CD14-positive monocyte (primary cell): Measurements from ENCODE around the gene EPHA2. TPM values are rescaled to one million over a fixed set of nuclear protein-coding genes. Genes with fewer than 3 reads are reported as not detected.
A peak's percentile ranks its signal among the peaks of the same experiment; 100 is the strongest.

Experiments used
- DNase-seq, 3 donors: peaks; one replicate each; pipeline ENCODE4 v3.0.0-alpha.2; 2011 to 2022
- H2AFZ ChIP-seq: 2 replicates; pipeline ENCODE4 v1.6.0; 2012; ENCODE audit warnings: mild to moderate bottlenecking, low read depth, low read length, inconsistent platforms; ENCODE audit not compliant: insufficient read depth, poor library complexity, severe bottlenecking
- H3K27ac ChIP-seq, 2 donors: 1 replicate in 1 of 2; 2 replicates in 1 of 2; pipeline ENCODE4 v1.5.1; 2012 to 2013; ENCODE audit warnings: low read length in 2 of 2, control low read depth in 1 of 2, inconsistent platforms in 1 of 2, low read depth in 1 of 2, mild to moderate bottlenecking in 1 of 2
- H3K27me3 ChIP-seq, 2 donors: one replicate each; pipeline versions ENCODE4 v1.6.0 to v1.6.1; 2011 to 2013; ENCODE audit warnings: low read length in 2 of 2; ENCODE audit not compliant: control insufficient read depth in 2 of 2, insufficient read depth in 2 of 2
- H3K36me3 ChIP-seq, 2 donors: replicated peaks in 1 of 2; 1 replicate in 1 of 2; 2 replicates in 1 of 2; pipeline versions ENCODE4 v1.5.1 to v1.6.1; 2012 to 2013; ENCODE audit warnings: low read length in 2 of 2, control low read depth in 1 of 2, inconsistent platforms in 1 of 2, mild to moderate bottlenecking in 1 of 2; ENCODE audit not compliant: insufficient read depth in 2 of 2, control insufficient read depth in 1 of 2
- H3K4me1 ChIP-seq, 2 donors: 1 replicate in 1 of 2; 2 replicates in 1 of 2; pipeline versions ENCODE4 v1.5.1 to v1.6.1; 2012 to 2013; ENCODE audit warnings: low read length in 2 of 2, control low read depth in 1 of 2, inconsistent platforms in 1 of 2, mild to moderate bottlenecking in 1 of 2, moderate library complexity in 1 of 2; ENCODE audit not compliant: insufficient read depth in 2 of 2, control insufficient read depth in 1 of 2
- H3K4me2 ChIP-seq: replicated peaks from 2 replicates; pipeline ENCODE3; 2012; ENCODE audit warnings: low read length, moderate library complexity, mild to moderate bottlenecking; ENCODE audit not compliant: poor library complexity, severe bottlenecking; ENCODE audit errors: extremely low read depth
- H3K4me3 ChIP-seq, 3 experiments: fragments of 200-600 bp in 1 of 3; sonication (generic) in 1 of 3; replicated peaks in 1 of 3; 1 replicate in 2 of 3; 2 replicates in 1 of 3; pipeline ENCODE4 v1.5.1; 2011 to 2013; ENCODE audit warnings: low read length in 3 of 3, mild to moderate bottlenecking in 3 of 3, control low read depth in 2 of 3, low read depth in 2 of 3, inconsistent platforms in 1 of 3, moderate library complexity in 1 of 3
- H3K79me2 ChIP-seq: 2 replicates; pipeline ENCODE4 v1.6.0; 2012; ENCODE audit warnings: mild to moderate bottlenecking, control low read depth, inconsistent platforms, low read length, moderate library complexity; ENCODE audit not compliant: insufficient read depth
- H3K9ac ChIP-seq: 2 replicates; pipeline ENCODE4 v1.6.0; 2017; ENCODE audit warnings: low read length, mild to moderate bottlenecking; ENCODE audit not compliant: insufficient read depth, poor library complexity, severe bottlenecking
- H3K9me3 ChIP-seq, 2 donors: replicated peaks in 1 of 2; 1 replicate in 1 of 2; 2 replicates in 1 of 2; pipeline versions ENCODE4 v1.5.1 to v1.6.1; 2012 to 2013; ENCODE audit warnings: low read length in 2 of 2, control low read depth in 1 of 2; ENCODE audit not compliant: control insufficient read depth in 1 of 2, insufficient read depth in 1 of 2
- H4K20me1 ChIP-seq: 2 replicates; pipeline ENCODE4 v1.6.0; 2012; ENCODE audit warnings: mild to moderate bottlenecking, low read length, control low read depth, moderate library complexity; ENCODE audit not compliant: insufficient read depth
- H3K27ac Mint-ChIP-seq, 7 donors: one replicate each; pipeline ENCODE4 v1.8.0; 2020; ENCODE audit warnings: mild to moderate bottlenecking in 7 of 7, mixed read lengths in 7 of 7, moderate library complexity in 6 of 7, inconsistent platforms in 2 of 7
- H3K27me3 Mint-ChIP-seq, 3 donors: one replicate each; pipeline ENCODE4 v1.8.0; 2021 to 2022; ENCODE audit warnings: low read depth in 3 of 3, mild to moderate bottlenecking in 3 of 3, mixed read lengths in 3 of 3, moderate library complexity in 3 of 3, inconsistent platforms in 1 of 3
- H3K36me3 Mint-ChIP-seq, 2 donors: one replicate each; pipeline ENCODE4 v1.8.0; 2020; ENCODE audit warnings: mixed read lengths in 2 of 2, inconsistent platforms in 1 of 2, mild to moderate bottlenecking in 1 of 2
- H3K4me1 Mint-ChIP-seq: one replicate; pipeline ENCODE4 v1.8.0; 2020; ENCODE audit warnings: mild to moderate bottlenecking, mixed read lengths
- H3K4me3 Mint-ChIP-seq, 2 donors: one replicate each; pipeline ENCODE4 v1.8.0; 2020; ENCODE audit warnings: mild to moderate bottlenecking in 2 of 2, mixed read lengths in 2 of 2, moderate library complexity in 1 of 2
- H3K9me3 Mint-ChIP-seq, 7 donors: one replicate each; pipeline ENCODE4 v1.8.0; 2020 to 2022; ENCODE audit warnings: mixed read lengths in 7 of 7, mild to moderate bottlenecking in 6 of 7, moderate library complexity in 6 of 7, inconsistent platforms in 2 of 7
- WGBS: methylation state at CpG from one replicate; pipeline ENCODE4 v1.1.5; 2013; ENCODE audit warnings: missing lambda C conversion rate; ENCODE audit not compliant: insufficient coverage; 5-methylcytosine and 5-hydroxymethylcytosine counted together
- intact Hi-C, 2 donors: fragments of 100-400 bp; cut with micrococcal nuclease; formaldehyde crosslinking; loops; one replicate each; pipeline versions ENCODE4 v1.15.0 to v1.15.1; 2023
- polyA plus RNA-seq, 3 donors: library from polyadenylated mRNA; depleted of rRNA in 1 of 3; unstranded in 2 of 3; stranded (reverse) in 1 of 3; fragments of 300-500 nt in 2 of 3; fragments of >200 nt in 1 of 3; fragmentation: Illumina TruSeq in 2 of 3; gene quantifications; 1 replicate in 2 of 3; 2 replicates in 1 of 3; pipeline ENCODE4 v1.2.3, GENCODE V29; 2012 to 2021
- TF ChIP-seq, protein P1 (sequence below): fragments of 200-600 bp; IDR thresholded peaks from one replicate; pipeline ENCODE4 v1.8.0; 2022; ENCODE audit warnings: antibody characterized with exemption, mild to moderate bottlenecking

Gene EPHA2
- polyA plus RNA-seq, 3 donors: 0.03 TPM; not detected in 2

DNA sequence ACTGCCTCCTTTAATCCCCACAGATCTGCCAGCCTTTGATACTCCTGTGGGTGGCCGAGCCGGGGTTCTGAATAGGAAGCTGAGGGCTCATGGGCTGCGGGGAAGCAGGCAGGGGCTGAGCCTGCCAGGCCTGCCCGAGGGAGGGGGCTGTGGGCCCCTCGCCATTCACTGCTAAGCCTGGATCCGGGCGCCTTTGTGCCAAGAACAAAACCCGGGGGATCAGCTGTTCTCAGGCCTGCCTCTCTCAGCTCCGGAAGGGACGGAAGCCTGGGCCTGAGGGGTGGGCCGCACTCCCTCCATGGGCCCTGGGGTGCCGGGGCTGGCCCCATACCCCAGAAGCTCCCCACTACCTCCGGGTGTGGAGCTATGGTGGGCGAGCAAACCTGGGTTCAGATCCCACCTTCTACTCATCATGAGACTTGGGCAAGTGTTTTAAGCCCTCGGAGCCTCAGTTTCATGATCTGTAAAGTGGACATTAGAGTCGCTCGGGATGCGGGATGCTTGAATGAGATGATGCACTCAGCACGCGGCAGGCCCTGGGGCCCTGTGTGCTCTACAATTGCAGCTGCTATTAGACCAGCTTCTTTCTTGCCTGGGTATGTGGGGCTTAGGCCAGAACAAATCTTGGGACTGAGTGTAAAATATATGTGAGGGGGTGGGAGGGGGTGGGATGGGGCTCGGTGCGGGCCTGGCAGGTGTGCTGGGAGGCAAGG, 19.2 kb upstream of the EPHA2 start:
- H3K27me3 Mint-ChIP-seq: peaks cover 9 to 21% (median 20%) of the 10 kb centered on the region in 3 donors
- Histone ChIP-seq H3K79me2 (no peaks in the 10 kb centered on the region), H3K9ac (no peak overlapping the region), H3K36me3 (no peaks in the 10 kb centered on the region), H3K4me2 (no peak overlapping the region), H2AFZ (no peak overlapping the region), H3K9me3 (no peaks in the 10 kb centered on the region), H3K27ac (no peak overlapping the region), H4K20me1 (no peaks in the 10 kb centered on the region), H3K27me3 (peaks cover 0 to 8% of the 10 kb centered on the region in 2 donors), H3K4me3 (no peak overlapping the region), H3K4me1 (peaks cover 19 to 24% of the 10 kb centered on the region in 2 donors)
- H3K4me1 Mint-ChIP-seq: peaks cover 23% of the 10 kb centered on the region
- intact Hi-C loops: no loop called here
- no peak overlapping the region for H3K4me3 Mint-ChIP-seq
- peak overlapping the region in 2 of 7 donors; percentile 25 to 80 for H3K27ac Mint-ChIP-seq
- H3K36me3 Mint-ChIP-seq: no peaks in the 10 kb centered on the region
- TF ChIP-seq, protein P1, sequence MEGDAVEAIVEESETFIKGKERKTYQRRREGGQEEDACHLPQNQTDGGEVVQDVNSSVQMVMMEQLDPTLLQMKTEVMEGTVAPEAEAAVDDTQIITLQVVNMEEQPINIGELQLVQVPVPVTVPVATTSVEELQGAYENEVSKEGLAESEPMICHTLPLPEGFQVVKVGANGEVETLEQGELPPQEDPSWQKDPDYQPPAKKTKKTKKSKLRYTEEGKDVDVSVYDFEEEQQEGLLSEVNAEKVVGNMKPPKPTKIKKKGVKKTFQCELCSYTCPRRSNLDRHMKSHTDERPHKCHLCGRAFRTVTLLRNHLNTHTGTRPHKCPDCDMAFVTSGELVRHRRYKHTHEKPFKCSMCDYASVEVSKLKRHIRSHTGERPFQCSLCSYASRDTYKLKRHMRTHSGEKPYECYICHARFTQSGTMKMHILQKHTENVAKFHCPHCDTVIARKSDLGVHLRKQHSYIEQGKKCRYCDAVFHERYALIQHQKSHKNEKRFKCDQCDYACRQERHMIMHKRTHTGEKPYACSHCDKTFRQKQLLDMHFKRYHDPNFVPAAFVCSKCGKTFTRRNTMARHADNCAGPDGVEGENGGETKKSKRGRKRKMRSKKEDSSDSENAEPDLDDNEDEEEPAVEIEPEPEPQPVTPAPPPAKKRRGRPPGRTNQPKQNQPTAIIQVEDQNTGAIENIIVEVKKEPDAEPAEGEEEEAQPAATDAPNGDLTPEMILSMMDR: no peak
- no peak for DNase-seq
- peaks cover 0 to 6% (median 0%) of the 10 kb centered on the region in 7 donors for H3K9me3 Mint-ChIP-seq
- WGBS: 70% methylated on average over 13 of the region's 22 CpGs

DNA sequence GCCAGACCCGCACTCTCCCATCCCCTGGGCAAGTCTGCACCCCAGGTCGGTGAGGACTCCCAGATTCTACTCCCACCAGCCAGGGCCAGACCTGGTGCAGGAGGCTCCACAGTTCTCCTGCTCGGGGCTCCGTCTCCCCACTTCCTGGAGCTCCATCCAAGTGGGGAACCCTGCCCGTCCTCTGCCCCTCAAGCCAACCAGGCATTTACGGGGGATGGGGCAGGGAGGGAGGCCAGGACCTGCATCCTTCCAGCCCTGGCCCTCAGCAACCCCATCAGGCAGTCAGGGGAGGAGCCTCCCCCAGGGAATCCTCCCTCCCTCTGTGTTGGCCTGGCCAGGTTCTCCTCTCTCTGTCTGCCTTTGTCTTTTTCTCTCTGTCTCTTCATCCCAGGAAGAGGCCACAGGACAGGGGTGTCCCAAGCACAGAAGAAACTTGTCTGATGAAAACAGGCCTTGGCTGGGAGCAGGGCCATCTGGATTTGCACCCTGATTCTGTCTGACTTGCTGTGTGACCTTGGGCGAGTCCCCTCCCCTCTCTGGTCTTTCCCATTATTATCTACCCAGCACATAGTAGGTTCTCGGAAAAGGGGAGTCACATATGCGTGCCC, 18.5 kb upstream of the EPHA2 start:
- H3K27ac Mint-ChIP-seq: peak overlapping the region in 4 of 7 donors; percentile 46 to 86 (median 68)
- H3K27ac ChIP-seq: peak overlapping the region in 1 of 2 donors; percentile 88
- peaks cover 16 to 26% (median 26%) of the 10 kb centered on the region in 3 donors for H3K27me3 Mint-ChIP-seq
- H3K27me3 ChIP-seq: peaks cover 0 to 12% of the 10 kb centered on the region in 2 donors
- no peak overlapping the region for H3K4me3 ChIP-seq
- peaks cover 23% of the 10 kb centered on the region for H3K4me1 Mint-ChIP-seq
- no peaks in the 10 kb centered on the region for H3K9me3 ChIP-seq
- no peak overlapping the region for H3K4me2 ChIP-seq
- WGBS: 89% methylated on average over 7 of the region's 9 CpGs
- no peak for DNase-seq
- peaks cover 19 to 24% of the 10 kb centered on the region in 2 donors for H3K4me1 ChIP-seq
- H4K20me1 ChIP-seq: no peaks in the 10 kb centered on the region
- H3K36me3 ChIP-seq: no peaks in the 10 kb centered on the region
- intact Hi-C loops: no loop called here
- no peaks in the 10 kb centered on the region for H3K36me3 Mint-ChIP-seq
- peak overlapping the region; percentile 60 for H3K9ac ChIP-seq
- H3K79me2 ChIP-seq: no peaks in the 10 kb centered on the region
- TF ChIP-seq, protein P1: no peak
- peaks cover 0 to 6% (median 0%) of the 10 kb centered on the region in 7 donors for H3K9me3 Mint-ChIP-seq
- peak overlapping the region in 1 of 2 donors; percentile 35 for H3K4me3 Mint-ChIP-seq
- no peak overlapping the region for H2AFZ ChIP-seq
